Measurements from ENCODE around the gene EZH2.

Gene EZH2

DNA sequence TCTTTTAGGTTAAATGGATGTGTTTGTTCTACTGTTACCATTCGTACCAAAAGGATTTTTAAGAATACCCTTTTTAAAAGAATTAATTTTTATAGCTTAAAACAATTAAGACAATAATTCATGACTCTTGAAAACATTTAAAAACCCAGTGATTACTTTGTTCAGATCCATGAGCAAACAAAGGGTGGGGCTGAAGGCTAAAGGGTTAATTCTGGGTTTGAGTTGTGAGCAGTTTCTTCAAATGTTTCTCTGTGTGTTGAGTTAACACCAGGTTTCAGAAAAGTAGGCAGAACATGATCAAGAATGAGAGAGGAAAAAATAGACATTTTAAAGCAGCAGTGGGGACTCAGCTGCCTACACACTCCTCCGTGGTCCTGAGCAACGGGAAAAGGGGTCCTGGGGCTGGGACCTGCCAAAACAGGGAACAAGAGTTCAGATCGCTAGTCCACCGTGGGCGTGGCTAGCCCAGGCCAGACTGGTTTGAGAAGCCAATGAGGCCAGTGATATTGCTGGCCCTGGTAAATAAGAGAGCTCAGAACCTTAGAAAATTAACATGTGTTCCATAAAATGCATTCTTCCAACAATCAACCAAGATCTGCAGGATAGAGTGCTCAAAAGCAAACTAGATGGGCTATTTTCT is 14.9 kb upstream of the EZH2 start:
- no peak for DNase-seq

- no peak for DNase-seq
These were observed 10.5 kb upstream of the EZH2 start for GRCh38 chr7:148894591-148894990.

- no peak for DNase-seq
These were observed 9.0 kb upstream of the EZH2 start for GRCh38 chr7:148893071-148893470.

DNA sequence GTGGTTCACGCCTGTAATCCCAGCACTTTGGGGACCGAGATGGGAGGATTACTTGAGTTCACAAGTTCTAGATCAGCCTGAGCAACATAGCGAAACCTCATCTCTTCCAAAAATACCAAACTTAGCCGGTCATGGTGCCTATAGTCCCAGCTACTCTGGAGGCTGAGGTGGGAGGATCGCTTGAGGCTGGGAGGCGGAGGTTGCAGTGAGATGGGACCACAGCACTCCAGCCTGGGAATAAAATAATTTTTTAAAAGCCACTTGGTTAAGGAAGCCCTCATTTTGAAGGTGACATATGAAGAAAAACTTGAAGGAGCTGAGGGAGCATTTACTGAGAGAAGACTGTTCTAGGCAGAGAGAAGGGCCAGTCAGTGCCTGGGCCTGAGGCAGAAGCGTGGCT is 4.2 kb upstream of the EZH2 start:
- DNase-seq: no peak

GRCh38 chr7:148886844-148887243 is 2.8 kb upstream of the EZH2 start:
- DNase-seq: no peak

- DNase-seq: peak; percentile 96
These were observed 370 bp upstream of the EZH2 start for GRCh38 chr7:148884299-148885022.

- peak; percentile 46 for DNase-seq
These were observed 634 bp downstream of the EZH2 start for GRCh38 chr7:148883266-148884048.

DNA sequence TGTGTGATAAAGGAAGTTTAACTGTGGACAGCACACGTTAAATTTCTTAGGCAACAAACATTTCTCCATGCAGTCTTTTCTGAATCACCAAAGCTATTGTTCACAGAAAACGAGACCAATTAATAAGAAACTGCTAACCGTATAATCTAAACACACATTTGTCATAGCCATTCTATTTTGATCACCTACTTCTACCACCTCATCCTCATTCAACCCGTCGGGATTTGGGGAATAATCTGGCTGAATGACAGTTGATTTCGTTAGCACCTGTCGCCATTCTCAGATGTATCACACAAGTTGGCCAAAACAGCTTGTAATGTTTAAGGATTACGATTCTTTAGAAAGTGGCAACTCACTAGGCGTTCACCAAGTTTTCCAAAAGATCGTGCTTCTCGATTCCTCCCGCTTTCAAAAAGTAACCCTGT is 1.2 kb downstream of the EZH2 start:
- DNase-seq: peak; percentile 16

GRCh38 chr7:148882192-148882591 is 1.9 kb downstream of the EZH2 start:
- DNase-seq: no peak

DNA sequence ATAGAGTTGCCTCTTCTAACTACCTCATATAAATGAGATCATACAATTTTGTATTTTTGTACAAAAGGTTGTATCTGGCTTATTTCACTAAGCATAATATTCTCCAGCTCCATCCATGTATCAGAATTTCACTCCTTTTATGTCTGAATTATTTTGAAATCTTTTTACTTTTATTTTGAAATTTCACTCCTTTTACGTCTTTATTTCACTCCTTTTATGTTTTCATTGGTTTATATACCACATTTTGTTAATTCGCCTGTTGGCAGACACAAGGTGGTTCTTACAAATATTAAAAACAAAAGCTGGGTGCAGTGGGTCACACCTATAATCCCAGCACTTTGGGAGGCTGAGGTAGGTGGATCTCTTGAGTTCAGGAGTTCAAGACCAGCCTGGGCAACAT is 5.8 kb downstream of the EZH2 start:
- no peak for DNase-seq

DNA sequence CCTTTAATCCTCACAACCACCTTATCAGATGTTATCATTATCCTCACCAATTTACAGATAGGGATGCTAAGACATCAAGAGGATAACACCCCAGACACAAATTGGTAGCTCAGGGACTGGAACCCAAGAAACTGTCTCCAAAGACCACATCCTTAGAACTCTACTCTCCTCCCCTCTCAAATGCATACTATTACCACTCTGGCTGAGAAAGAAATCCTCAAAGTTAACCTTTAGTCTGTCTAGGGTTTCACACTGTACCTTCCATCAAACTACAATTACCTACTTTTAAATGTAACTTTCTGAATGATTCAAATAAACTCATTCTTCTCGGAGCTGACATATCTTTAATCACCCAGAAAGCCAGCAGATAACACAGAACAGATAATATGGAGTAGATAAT is 6.6 kb downstream of the EZH2 start:
- no peak for DNase-seq

DNA sequence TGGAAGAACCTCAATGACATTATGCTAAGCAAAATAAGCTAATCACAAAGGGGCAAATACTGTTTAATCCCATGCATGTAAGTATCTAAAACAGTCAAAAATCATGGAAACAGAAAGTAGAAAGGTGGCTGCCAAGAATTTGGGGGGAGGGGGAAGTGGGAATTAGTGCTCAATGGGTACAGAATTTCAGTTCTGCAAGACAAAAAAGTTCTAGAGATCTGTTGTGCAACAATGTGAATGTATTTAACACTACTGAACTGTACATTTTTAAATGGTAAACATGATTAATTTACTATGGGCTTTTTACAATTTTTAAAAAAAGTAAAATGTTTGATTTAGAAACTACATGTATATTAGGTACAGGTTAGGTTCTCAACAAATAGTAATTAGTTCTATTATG is 11.9 kb downstream of the EZH2 start:
- no peak for DNase-seq

DNA sequence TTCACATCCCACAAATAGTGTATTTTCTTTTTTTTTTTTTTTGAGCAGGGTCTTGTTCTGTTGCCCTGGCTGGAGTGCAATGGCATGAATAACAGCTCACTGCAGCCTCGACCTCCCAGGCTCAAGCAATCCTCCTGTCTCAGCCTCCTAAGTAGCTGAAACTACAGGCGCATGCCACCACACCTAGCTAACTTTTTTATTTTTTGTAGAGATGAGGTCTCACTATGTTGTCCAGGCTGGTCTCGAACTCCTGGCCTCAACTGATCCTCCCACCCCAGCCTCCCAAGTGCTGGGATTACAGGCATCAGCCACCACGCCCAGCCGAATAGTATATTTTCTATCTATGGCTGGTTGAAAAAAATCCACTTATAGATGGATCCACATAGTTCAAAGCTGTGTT is 12.5 kb downstream of the EZH2 start:
- DNase-seq: no peak

- DNase-seq: peak; percentile 25
These were observed 13.1 kb downstream of the EZH2 start for GRCh38 chr7:148871030-148871429.

DNA sequence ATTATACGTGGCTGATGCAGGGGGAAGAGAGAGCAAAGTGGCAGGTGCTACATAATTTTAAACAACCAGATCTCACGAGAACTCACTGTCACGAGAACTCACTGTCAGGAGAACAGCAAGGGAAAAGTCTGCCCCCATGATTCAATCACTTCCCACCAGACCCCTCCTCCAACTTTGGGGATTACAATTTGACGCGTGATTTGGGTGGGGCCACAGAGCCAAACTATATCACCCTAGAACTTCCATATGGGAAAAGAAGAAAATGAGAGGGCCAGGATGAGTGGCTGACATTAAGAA is 15.8 kb downstream of the EZH2 start:
- DNase-seq: no peak

DNA sequence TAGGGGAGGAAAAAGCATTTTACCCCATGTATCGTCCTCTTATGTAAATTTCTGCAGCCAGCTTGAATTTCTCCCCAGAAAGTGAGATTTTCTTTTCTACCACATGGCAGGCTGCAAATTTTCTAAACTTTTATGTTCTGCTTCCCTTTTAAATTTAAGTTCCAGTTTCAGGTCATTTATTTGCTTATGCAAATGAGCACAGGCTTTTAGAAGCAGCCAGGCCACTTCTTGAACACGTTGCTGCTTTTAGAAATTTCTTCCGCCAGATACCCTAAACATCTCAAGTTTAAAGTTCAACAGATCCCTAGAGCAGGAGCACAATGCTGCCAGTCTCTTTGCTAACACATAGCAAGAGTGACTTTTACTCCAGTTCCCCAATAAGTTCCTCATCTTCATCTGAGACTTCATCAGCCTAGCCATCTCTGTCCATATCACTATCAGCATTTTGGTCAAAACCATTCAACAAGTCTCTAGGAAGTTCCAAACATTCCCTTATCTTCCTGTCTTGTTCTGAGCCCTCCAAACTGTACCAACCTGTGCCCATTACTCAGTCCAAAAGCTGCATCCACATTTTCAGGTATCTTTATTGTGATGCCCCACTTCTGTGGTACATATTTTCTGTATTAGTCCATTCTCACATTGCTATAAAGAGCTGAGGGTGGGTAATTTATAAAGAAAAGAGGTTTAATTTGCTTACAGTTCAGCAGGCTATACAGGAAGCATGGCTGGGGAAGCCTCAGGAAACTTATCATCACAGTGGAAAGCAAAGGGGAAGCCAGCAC is 16.3 kb downstream of the EZH2 start:
- DNase-seq: no peak

DNA sequence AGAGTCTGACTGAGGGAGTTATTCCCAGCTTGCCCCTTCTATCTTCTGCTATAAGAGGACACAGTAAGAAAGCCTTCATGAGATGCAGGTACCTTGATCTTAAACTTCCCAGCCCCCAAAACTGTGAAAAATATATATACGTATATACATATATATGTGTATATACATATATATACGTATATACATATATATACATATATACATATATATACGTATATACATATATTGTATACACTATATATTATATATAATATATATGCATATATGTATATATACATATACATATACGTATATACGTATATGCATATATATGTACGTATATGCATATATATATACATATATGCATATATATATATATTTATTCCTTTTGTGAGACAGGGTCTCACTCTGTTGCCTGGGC is 17.7 kb downstream of the EZH2 start:
- DNase-seq: no peak

DNA sequence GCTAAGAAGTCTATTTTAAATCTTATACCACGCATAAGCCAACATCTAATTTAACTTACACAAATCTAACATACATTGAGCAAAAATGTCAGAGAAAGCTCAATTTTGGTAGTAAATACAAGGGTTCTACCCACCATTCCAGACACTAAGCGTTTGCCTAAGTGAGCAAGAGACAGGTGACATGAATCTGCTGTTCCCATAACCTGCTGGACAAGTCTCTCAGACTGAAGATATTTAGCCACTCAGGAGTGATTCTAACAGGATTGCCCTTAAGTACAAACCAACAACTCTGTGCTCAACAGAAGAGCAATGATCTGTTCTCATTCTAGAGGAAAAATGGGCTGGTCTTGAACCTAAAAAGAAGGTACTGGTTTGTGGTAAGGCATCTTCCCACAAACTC is 18.8 kb downstream of the EZH2 start:
- no peak for DNase-seq

DNA sequence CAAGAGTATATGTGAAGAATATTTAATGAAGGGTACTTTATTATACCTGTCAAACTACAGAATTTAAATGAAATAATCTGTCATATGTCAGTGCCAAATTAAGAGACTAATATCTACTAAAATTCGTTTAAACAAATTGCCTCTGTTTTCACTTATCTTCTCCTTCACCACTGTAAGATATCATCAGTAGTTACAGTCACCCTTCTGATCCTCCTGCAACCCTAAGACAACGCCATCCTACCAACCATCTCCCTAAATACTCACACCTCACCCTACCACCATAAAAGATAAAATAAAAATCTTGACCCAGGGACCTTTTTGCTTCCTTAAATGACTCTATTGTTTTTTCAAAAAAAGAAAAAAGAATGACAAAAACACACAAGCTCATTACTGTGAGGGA is 20.8 kb downstream of the EZH2 start:
- no peak for DNase-seq

- no peak for DNase-seq
These were observed 21.6 kb downstream of the EZH2 start for GRCh38 chr7:148862481-148862880.

DNA sequence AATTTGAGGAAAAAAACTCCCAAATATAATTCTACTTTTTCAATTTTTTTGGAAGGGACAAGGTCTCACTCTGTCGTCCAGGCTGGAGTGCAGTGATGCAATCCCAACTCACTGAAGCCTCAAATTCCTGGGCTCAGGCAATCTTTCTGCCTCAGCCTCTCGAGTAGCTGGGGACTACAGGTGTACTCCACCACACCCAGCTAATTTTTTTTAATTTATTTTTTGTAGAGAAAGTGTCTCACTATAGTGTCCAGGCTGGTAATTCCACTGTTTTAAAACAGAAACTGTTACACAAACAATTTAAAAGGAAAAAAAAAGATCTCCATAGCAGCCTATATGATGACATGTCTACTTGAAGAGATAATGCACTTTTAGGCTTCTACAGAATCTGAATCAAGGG is 25.6 kb downstream of the EZH2 start:
- no peak for DNase-seq

GRCh38 chr7:148856891-148857290 is 27.2 kb downstream of the EZH2 start:
- DNase-seq: peak; percentile 73

GRCh38 chr7:148856578-148856881 is 27.6 kb downstream of the EZH2 start:
- no peak for DNase-seq

GRCh38 chr7:148854983-148855382 is 29.1 kb downstream of the EZH2 start:
- DNase-seq: no peak

All from activated CD4-positive, alpha-beta T cell treated with anti-CD3 and anti-CD28 coated beads, Interleukin-2, amount 50 U/mL, for 16 hours (primary cell).